HCT116 (cell line): Measurements from ENCODE around the gene CD72. TPM values are rescaled to one million over a fixed set of nuclear protein-coding genes. Genes with fewer than 3 reads are reported as not detected.
A peak's percentile ranks its signal among the peaks of the same experiment; 100 is the strongest.

Source experiments
- ATAC-seq: fragments of 200-7000 bp; cut with Tn5 transposase; 2 replicates; pipeline ENCODE4 v1.9.1; 2020; ENCODE audit warnings: mild to moderate bottlenecking, moderate library complexity
- BruUV-seq: library from RNA; stranded (reverse); fragments of 400-500 nt; replicated peaks from 2 replicates; lab custom pipeline; 2021; lab: Mats Ljungman, UMichigan
- CTCF ChIA-PET: fragments of 300-600 bp; sonication (Branson Sonifier 250); formaldehyde crosslinking; loops from one replicate; lab custom pipeline; 2021; ENCODE audit warnings: antibody characterized with exemption; lab: Charles Lee
- POLR2A ChIA-PET: fragments of 300-600, 350-600 bp; sonication (Branson Sonifier 250); formaldehyde crosslinking; loops from one replicate; lab custom pipeline; 2021; ENCODE audit warnings: antibody characterized with exemption; lab: Charles Lee
- RAD21 ChIA-PET, 2 experiments: fragments of 300-600 bp; sonication (Branson Sonifier 250); formaldehyde crosslinking; loops; one replicate each; lab custom pipeline; 2023; ENCODE audit warnings: low total read pairs in 2 of 2; ENCODE audit not compliant: uncharacterized antibody in 2 of 2, unreplicated experiment in 2 of 2, low non-redundant PET in 1 of 2; lab: Charles Lee
- DNase-seq: peaks from one replicate; pipeline ENCODE4 v3.0.0-alpha.2; 2010; ENCODE audit warnings: low read depth, low spot score
- H2AFZ ChIP-seq: fragments of 200-600 bp; shearing (Covaris generic), sonication (generic); 2 replicates; pipeline ENCODE4 v1.6.1; 2017; ENCODE audit warnings: low read depth, mixed run types, mixed read lengths, antibody characterized with exemption, low read length; ENCODE audit not compliant: poor library complexity, severe bottlenecking
- H3K27ac ChIP-seq: 2 replicates; pipeline ENCODE4 v1.5.1; 2012; ENCODE audit warnings: low read depth, low read length
- H3K27me3 ChIP-seq: fragments of 200-600 bp; sonication (generic); 2 replicates; pipeline ENCODE4 v1.6.1; 2016; ENCODE audit warnings: mixed run types, low read length, mixed read lengths; ENCODE audit not compliant: insufficient read depth
- H3K36me3 ChIP-seq, 2 experiments: fragments of 200-500 bp in 1 of 2; fragments of 200-600 bp in 1 of 2; sonication (Bioruptor generic) in 1 of 2; sonication (generic) in 1 of 2; 2 replicates each; pipeline versions ENCODE4 v1.5.1 to v1.6.1; 2014 to 2016; ENCODE audit warnings: low read length in 2 of 2, inconsistent platforms in 1 of 2, mixed read lengths in 1 of 2, mixed run types in 1 of 2; ENCODE audit not compliant: insufficient read depth in 2 of 2, control insufficient read depth in 1 of 2
- H3K4me1 ChIP-seq, 2 experiments: fragments of 200-600 bp in 1 of 2; sonication (generic) in 1 of 2; 2 replicates each; pipeline versions ENCODE4 v1.5.1 to v1.6.1; 2012 to 2017; ENCODE audit warnings: low read length in 2 of 2, inconsistent platforms in 1 of 2, mild to moderate bottlenecking in 1 of 2, mixed read lengths in 1 of 2, mixed run types in 1 of 2, moderate library complexity in 1 of 2; ENCODE audit not compliant: insufficient read depth in 2 of 2, control insufficient read depth in 1 of 2
- H3K4me2 ChIP-seq: fragments of 200-600 bp; sonication (generic); 2 replicates; pipeline ENCODE4 v1.6.1; 2017; ENCODE audit warnings: mixed run types, low read length, mixed read lengths
- H3K4me3 ChIP-seq, 2 experiments: fragments of 200-600 bp in 1 of 2; sonication (generic) in 1 of 2; replicated peaks in 1 of 2; 2 replicates each; pipeline ENCODE4 v1.5.1; 2011 to 2016; ENCODE audit warnings: low read length in 2 of 2, control low read depth in 1 of 2, low read depth in 1 of 2, mild to moderate bottlenecking in 1 of 2, mixed read lengths in 1 of 2, mixed run types in 1 of 2
- H3K79me2 ChIP-seq: fragments of 200-600 bp; sonication (generic); 2 replicates; pipeline ENCODE4 v1.6.1; 2017; ENCODE audit warnings: mild to moderate bottlenecking, mixed run types, low read length, moderate library complexity, mixed read lengths; ENCODE audit not compliant: insufficient read depth
- H3K9ac ChIP-seq: fragments of 200-600 bp; sonication (generic); 2 replicates; pipeline ENCODE4 v1.6.1; 2016; ENCODE audit warnings: low read length, mixed read lengths
- H3K9me2 ChIP-seq: fragments of 200-600 bp; sonication (generic), shearing (Covaris generic); 2 replicates; pipeline ENCODE4 v1.6.1; 2017; ENCODE audit warnings: mixed run types, mild to moderate bottlenecking, moderate library complexity; ENCODE audit not compliant: insufficient read depth
- H3K9me3 ChIP-seq, 2 experiments: fragments of 200-500 bp in 1 of 2; fragments of 200-600 bp in 1 of 2; sonication (Bioruptor generic) in 1 of 2; sonication (generic) in 1 of 2; 2 replicates each; pipeline ENCODE4 v1.6.1; 2014 to 2017; ENCODE audit warnings: low read length in 2 of 2, mixed read lengths in 2 of 2, inconsistent platforms in 1 of 2, low read depth in 1 of 2, mild to moderate bottlenecking in 1 of 2, mixed run types in 1 of 2, moderate library complexity in 1 of 2; ENCODE audit not compliant: control insufficient read depth in 1 of 2, insufficient read depth in 1 of 2
- H4K20me1 ChIP-seq: fragments of 200-600 bp; sonication (generic), shearing (Covaris generic); 2 replicates; pipeline ENCODE4 v1.6.1; 2017; ENCODE audit warnings: mixed run types, mild to moderate bottlenecking, moderate library complexity; ENCODE audit not compliant: insufficient read depth
- ATF3 ChIP-seq: IDR thresholded peaks from 2 replicates; pipeline ENCODE4 v1.6.1; 2012
- CBX3 ChIP-seq: IDR thresholded peaks from 2 replicates; pipeline ENCODE4 v1.6.1; 2012; ENCODE audit warnings: low read depth
- POLR2AphosphoS5 ChIP-seq: IDR thresholded peaks from 2 replicates; pipeline ENCODE4 v1.6.1; 2011; ENCODE audit warnings: mild to moderate bottlenecking, low read depth, low read length, moderate library complexity
- YY1 ChIP-seq: IDR thresholded peaks from 2 replicates; pipeline ENCODE4 v1.6.1; 2011; ENCODE audit warnings: low read length, low read depth, moderate library complexity, mild to moderate bottlenecking; ENCODE audit not compliant: insufficient replicate concordance; ENCODE audit errors: extremely low read depth
- ZBTB33 ChIP-seq: IDR thresholded peaks from 2 replicates; pipeline ENCODE4 v1.6.1; 2011; ENCODE audit warnings: mild to moderate bottlenecking, low read length, moderate library complexity; ENCODE audit not compliant: insufficient replicate concordance; ENCODE audit errors: extremely low read depth
- ZNF274 ChIP-seq: fragments of 200-500 bp; sonication (Bioruptor generic); IDR thresholded peaks from 2 replicates; pipeline ENCODE4 v1.6.1; 2014; ENCODE audit warnings: mild to moderate bottlenecking, low read depth, low read length, inconsistent platforms
- intact Hi-C: fragments of 100-400 bp; cut with micrococcal nuclease; formaldehyde crosslinking; loops from 2 replicates; pipeline ENCODE4 v1.10.0; 2022
- total RNA-seq: library from RNA; stranded (reverse); gene quantifications from one replicate; pipeline ENCODE4 v1.2.1, GENCODE V29; 2021; ENCODE audit not compliant: unreplicated experiment
- TF ChIP-seq, protein P1 (sequence below), 3 experiments: fragments of 200-600 bp in 1 of 3; sonication (generic) in 1 of 3; IDR thresholded peaks in 2 of 3; conservative IDR thresholded peaks in 1 of 3; 2 replicates each; pipeline ENCODE4 v1.5.1; 2012 to 2017; ENCODE audit warnings: low read depth in 2 of 3, low read length in 2 of 3, antibody characterized with exemption in 1 of 3, borderline replicate concordance in 1 of 3, control low read depth in 1 of 3, mild to moderate bottlenecking in 1 of 3, mixed read lengths in 1 of 3, mixed run types in 1 of 3, moderate library complexity in 1 of 3; ENCODE audit not compliant: insufficient read depth in 1 of 3

CD72 gene
- total RNA-seq, 1 experiment from 2014 or later, result 1.6 TPM

GRCh38 chr9:35566417-35566816, 51.8 kb downstream of the CD72 start:
- no TSS peak for BruUV-seq
- H2AFZ ChIP-seq, result no peak overlapping the region
- no peaks in the 10 kb centered on the region for H3K9me3 ChIP-seq
- no peaks in the 10 kb centered on the region for H3K9me2 ChIP-seq
- H3K79me2 ChIP-seq, result no peaks in the 10 kb centered on the region
- intact Hi-C loops, result no loop called here
- no peaks in the 10 kb centered on the region for H4K20me1 ChIP-seq
- H3K4me2 ChIP-seq, result no peak overlapping the region
- H3K27ac ChIP-seq, result no peak overlapping the region
- no peak overlapping the region for H3K9ac ChIP-seq
- POLR2A ChIA-PET, result interaction anchor here (0.9 kb wide), 1 partner anchor 37 kb away, joined by 3 read pairs; no protein-coding TSS in a partner anchor
- no peaks in the 10 kb centered on the region for H3K36me3 ChIP-seq
- no peak for DNase-seq
- peaks cover 3 to 12% of the 10 kb centered on the region in 2 experiments; a peak in 2 of 4 replicates for H3K4me1 ChIP-seq
- no peaks in the 10 kb centered on the region for H3K27me3 ChIP-seq
- no peak for TF ChIP-seq ZNF274
- no peak for TF ChIP-seq CBX3
- no peak for TF ChIP-seq YY1
- TF ChIP-seq, protein P1, sequence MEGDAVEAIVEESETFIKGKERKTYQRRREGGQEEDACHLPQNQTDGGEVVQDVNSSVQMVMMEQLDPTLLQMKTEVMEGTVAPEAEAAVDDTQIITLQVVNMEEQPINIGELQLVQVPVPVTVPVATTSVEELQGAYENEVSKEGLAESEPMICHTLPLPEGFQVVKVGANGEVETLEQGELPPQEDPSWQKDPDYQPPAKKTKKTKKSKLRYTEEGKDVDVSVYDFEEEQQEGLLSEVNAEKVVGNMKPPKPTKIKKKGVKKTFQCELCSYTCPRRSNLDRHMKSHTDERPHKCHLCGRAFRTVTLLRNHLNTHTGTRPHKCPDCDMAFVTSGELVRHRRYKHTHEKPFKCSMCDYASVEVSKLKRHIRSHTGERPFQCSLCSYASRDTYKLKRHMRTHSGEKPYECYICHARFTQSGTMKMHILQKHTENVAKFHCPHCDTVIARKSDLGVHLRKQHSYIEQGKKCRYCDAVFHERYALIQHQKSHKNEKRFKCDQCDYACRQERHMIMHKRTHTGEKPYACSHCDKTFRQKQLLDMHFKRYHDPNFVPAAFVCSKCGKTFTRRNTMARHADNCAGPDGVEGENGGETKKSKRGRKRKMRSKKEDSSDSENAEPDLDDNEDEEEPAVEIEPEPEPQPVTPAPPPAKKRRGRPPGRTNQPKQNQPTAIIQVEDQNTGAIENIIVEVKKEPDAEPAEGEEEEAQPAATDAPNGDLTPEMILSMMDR (IDR thresholded peaks at IDR 0.05 in 2 of 3, conservative IDR thresholded peaks at IDR 0.05 in 1 of 3; ENCODE audit: borderline replicate concordance in 1 of 3, insufficient read depth in 1 of 3, low read depth in 2 of 3, low read length in 2 of 3), result peak in 2 of 3 experiments; percentile 7 to 32; a peak in 1 of 6 replicates
- TF ChIP-seq ATF3, result no peak
- no peak for TF ChIP-seq POLR2AphosphoS5
- no peak for TF ChIP-seq ZBTB33
- TF ChIP-seq, all 23 proteins: peak for 1
- CTCF ChIA-PET, result no interaction called here
- RAD21 ChIA-PET, result no interaction called here
- peak; percentile 83 for ATAC-seq
- H3K4me3 ChIP-seq, result no peak overlapping the region
